OCI-M2 (cell line): ENCODE measurements around the gene C17orf114.

ENCODE experiments used
- DNase-seq: peaks from one replicate; lab custom pipeline; 2025; ENCODE audit not compliant: unreplicated experiment; lab: John Stamatoyannopoulos, UW

C17orf114 gene

GRCh38 chr17:4788159-4788806 is 13.8 kb downstream of the C17orf114 start:
- no peak for DNase-seq

DNA sequence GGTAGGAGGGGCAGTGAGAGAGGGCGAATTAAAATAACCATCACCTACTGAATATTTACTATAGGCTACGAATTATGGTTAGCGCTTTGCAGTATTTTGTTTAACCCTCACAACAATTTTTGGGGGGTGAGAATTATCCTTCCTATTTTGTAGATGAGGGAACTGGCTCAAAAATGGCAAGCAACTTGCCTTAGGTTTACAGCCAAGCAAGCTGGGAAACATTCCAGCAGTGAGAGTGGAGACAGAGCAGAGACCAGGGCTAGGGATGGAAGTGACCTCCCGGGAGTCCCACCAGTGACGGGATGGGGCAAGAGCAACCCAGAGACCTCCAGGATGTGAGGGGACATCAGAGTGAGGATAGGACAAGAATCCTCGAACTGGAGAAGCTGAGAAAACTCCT is 15.6 kb downstream of the C17orf114 start:
- no peak for DNase-seq

DNA sequence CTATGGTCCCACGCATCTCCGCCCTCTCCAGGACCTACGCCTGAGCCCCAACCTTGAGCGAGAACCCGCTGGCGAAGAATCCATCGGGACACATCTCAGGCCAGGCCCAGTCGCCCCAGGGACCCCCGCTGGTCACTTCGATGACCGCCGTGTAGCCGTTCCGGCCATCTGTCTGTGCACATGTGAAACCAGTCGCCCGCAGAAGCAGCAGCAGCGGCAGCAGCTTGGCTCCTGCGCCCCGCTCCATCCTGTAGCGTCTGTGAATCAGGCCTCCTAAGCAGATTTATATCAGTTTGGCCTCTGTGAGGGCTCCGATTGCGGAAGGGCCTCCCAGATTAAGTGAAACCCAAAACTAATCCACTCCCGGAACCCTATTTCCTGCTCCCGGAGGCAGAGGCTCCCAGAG is 16.0 kb downstream of the C17orf114 start, which contains the start of gene VMO1:
Gene VMO1 (minus strand): TSS at position 259 of the 406 bp plus-strand sequence. CDS start 12 bp downstream, at position 247.
- DNase-seq, result no peak

DNA sequence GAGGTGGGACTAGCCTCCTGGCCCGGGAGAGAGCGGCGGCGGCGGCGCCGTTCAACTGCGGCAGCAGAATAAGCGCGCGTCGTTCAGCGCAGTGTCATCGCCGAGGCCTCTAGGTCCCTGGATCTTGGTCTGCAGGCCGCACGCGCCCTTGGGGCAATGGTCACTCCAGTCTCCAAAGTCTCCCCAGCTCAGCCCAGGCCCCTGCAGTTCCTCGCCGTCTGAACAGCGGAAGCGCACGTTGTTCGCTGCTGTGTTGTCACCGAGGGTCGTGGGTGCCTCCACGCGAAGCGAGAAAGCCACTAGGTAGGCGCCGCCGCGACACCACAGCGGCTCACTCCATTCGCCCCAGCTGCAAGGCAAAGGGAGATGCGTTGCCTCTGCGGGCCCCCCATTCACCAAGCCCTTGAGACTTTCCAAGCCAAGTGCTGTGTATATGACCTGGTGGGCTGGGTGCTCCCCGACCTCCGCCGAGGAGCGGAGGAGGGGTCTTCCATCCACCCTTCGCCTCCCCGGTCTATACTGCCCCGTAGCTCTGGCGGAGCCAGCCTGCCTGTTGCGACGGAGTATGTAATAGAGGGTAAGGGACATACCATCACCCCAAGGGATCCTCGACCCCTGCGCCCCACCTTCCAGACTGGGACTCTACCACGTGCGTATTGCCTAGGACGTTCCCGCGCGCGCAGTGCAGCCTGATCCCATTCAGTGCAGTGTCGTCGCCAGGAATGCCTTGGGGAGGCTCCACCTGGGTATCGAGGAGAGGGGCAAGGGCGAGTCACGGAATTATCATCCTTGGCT is 16.6 kb downstream of the C17orf114 start:
- no peak for DNase-seq

DNA sequence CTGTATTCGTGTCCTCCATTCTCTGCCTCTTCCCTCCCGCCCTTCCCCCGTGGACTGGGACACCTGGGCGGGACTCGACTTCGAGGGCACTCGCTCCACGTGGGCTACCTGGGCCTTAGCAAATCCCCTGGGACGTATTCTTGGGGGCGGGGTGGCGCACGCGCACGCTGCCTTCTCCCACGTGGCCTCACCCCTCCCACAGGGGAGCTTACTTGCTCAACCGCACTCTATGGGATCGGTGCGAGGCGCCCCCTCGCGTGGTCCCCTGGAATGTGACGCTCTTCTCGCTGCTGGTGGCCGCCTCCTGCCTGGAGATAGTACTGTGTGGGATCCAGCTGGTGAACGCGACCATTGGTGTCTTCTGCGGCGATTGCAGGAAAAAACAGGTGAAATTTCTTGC is 19.5 kb downstream of the C17orf114 start:
- DNase-seq, result no peak

DNA sequence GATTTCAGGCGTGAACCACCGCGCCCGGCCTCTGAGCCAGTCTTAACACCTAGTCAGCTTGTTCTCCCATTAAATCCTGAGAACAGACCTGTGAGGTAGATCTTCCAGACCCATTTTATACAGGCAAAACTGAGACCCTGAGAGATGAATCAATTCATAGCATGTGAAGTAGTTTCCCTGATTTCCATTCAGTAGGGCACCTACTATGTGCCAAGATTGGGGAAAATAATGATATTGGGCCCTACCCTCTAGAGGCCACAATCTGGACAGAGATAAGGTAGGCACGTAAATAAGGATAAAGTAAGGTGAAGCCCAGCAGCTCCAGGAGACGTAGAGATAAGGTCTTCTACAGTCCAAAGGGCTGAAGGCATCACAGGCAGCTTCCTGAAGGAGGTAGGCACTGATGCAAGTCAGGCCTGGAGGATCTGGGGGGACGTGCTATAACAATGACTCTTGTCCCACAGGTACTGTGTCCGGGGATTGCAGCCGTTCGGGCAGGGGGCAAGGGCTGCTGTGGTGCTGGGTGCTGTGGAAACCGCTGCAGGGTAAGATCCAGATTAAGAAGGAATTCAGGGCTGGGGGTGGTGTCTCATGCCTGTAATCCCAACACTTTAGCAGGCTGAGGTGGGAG is 21.7 kb downstream of the C17orf114 start:
- DNase-seq, result no peak

- no peak for DNase-seq
Measured at GRCh38 chr17:4777969-4778760, 24.0 kb downstream of the C17orf114 start.

GRCh38 chr17:4772235-4772613 is 29.9 kb downstream of the C17orf114 start:
- DNase-seq, result no peak

GRCh38 chr17:4771519-4772234 is 30.5 kb downstream of the C17orf114 start, which contains the start of gene TM4SF5:
Gene TM4SF5 (plus strand): TSS chr17:4771886. CDS start chr17:4771923, 37 bp downstream.
- DNase-seq, result no peak

GRCh38 chr17:4769628-4770027 is 32.5 kb downstream of the C17orf114 start:
- DNase-seq, result no peak

- no peak for DNase-seq
Measured at GRCh38 chr17:4768298-4768697, 33.8 kb downstream of the C17orf114 start.

DNA sequence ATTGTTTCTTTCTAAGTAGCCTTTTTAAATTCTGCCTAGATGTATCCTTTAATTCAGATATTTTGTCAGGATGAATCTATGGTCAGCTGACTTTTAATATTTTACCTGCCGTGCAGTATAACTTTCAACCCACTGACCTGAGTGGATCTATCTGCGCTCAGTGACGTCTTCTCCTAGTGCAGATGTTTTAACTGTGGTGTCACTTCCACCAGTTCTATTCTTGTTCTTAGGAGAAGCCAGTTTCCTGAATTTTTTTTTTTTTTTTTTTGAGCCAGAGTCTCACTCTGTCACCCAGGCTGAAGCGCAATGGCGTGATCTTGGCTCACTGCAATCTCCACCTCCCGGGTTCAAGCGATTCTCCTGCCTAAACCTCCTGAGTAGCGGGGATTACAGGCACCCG is 35.4 kb downstream of the C17orf114 start:
- DNase-seq, result no peak

DNA sequence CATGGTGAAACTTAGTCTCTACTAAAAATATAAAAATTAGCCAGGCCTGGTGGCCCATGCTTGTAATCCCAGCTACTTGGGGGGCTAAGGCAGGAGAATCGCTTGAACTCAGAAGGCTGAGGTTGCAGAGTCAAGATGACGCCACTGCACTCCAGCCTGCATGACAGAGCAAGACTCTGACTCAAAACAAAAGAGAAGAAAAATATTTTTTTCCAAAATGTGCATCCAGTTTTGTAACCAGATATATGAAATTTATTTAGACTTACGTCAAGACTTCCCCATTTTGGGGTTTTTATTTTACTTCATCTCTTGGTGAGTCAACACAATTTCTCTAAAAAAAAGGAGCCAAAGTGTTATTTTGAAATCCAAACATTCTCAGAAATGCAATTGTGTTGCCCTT is 35.9 kb downstream of the C17orf114 start:
- DNase-seq, result no peak

GRCh38 chr17:4764595-4764994 is 37.5 kb downstream of the C17orf114 start:
- no peak for DNase-seq

- no peak for DNase-seq
Measured at GRCh38 chr17:4759776-4760236, 42.3 kb downstream of the C17orf114 start.

GRCh38 chr17:4753392-4753791 is 48.7 kb downstream of the C17orf114 start:
- no peak for DNase-seq

DNA sequence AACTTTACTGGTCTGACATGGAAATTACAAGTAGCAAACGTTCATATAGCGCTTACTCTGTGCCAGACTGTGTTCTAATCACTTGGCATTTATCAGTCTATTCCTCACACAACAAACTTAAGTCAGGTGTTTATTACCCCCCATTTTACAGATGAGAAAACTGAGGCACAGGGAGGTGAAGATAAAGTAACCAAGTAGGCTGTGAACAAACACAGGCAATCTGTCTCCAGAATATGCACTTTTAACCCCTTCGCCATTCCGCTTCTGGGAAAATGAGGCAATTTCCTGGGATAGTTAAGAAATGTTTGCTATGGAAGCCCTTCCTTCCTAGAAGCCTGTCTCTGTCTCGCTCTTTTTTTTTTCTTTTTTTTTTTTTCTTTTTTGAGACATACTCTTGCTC is 50.2 kb downstream of the C17orf114 start:
- DNase-seq, result no peak
